HepG2 (cell line): ENCODE results near the gene PFDN1. TPM values are rescaled to one million over a fixed set of nuclear protein-coding genes. Genes with fewer than 3 reads are reported as not detected.

Experiments used
- ATAC-seq: fragments of 200-7000 bp; cut with Tn5 transposase; 3 replicates; pipeline ENCODE4 v1.9.1; 2020; ENCODE audit warnings: mild to moderate bottlenecking, moderate library complexity
- BruUV-seq: library from RNA; stranded (reverse); fragments of 400-500 nt; replicated peaks from 2 replicates; lab custom pipeline; 2021; lab: Mats Ljungman, UMichigan
- CTCF ChIA-PET: fragments of 300-600 bp; formaldehyde crosslinking; extraction: SDS; loops from one replicate; lab custom pipeline; 2021; ENCODE audit warnings: low total read pairs, inconsistent platforms, low intra/inter-chr PET ratio; lab: Yijun Ruan, JAX
- POLR2A ChIA-PET: fragments of 350-600 bp; sonication (Branson Sonifier 250); formaldehyde crosslinking; loops from one replicate; lab custom pipeline; 2020; ENCODE audit warnings: antibody characterized with exemption, inconsistent platforms; lab: Yijun Ruan, JAX
- DNase-seq: peaks from one replicate; pipeline ENCODE4 v3.0.0-alpha.2; 2015; ENCODE audit warnings: low spot score
- FAIRE-seq: peaks from 3 replicates; lab custom pipeline; 2011; peaks lifted over from hg19 to GRCh38; lab: Jason Lieb, UNC
- H2AFZ ChIP-seq: one replicate; pipeline ENCODE4 v1.6.1; 2011; ENCODE audit warnings: low read length, inconsistent platforms
- H3K27ac ChIP-seq: fragments of 300-600 bp; 3 replicates; pipeline ENCODE4 v1.8.0; 2011; ENCODE audit warnings: mixed run types, mild to moderate bottlenecking, mixed read lengths, low read length, inconsistent platforms; ENCODE audit not compliant: insufficient read depth; ENCODE audit errors: extremely low read length
- H3K27me3 ChIP-seq, 2 experiments: fragments of 200-600 bp in 1 of 2; 2 replicates in 1 of 2; 3 replicates in 1 of 2; pipeline versions ENCODE4 v1.6.0 to v1.8.0; 2011; ENCODE audit warnings: low read length in 2 of 2, mild to moderate bottlenecking in 2 of 2, moderate library complexity in 2 of 2, inconsistent platforms in 1 of 2; ENCODE audit not compliant: insufficient read depth in 2 of 2, control insufficient read depth in 1 of 2
- H3K36me3 ChIP-seq, 2 experiments: fragments of 200-600 bp in 1 of 2; replicated peaks in 1 of 2; 2 replicates in 1 of 2; 3 replicates in 1 of 2; pipeline versions ENCODE4 v1.5.1 to v1.8.0; 2011; ENCODE audit warnings: low read length in 2 of 2, inconsistent platforms in 1 of 2; ENCODE audit not compliant: insufficient read depth in 2 of 2, control insufficient read depth in 1 of 2
- H3K4me1 ChIP-seq: 2 replicates; pipeline ENCODE4 v1.5.1; 2012; ENCODE audit warnings: low read length, inconsistent platforms; ENCODE audit not compliant: insufficient read depth
- H3K4me2 ChIP-seq: 2 replicates; pipeline ENCODE4 v1.6.0; 2011; ENCODE audit warnings: low read depth, low read length, inconsistent platforms
- H3K4me3 ChIP-seq, 3 experiments: fragments of 200-600 bp in 1 of 3; sonication (generic), shearing (Covaris generic) in 1 of 3; replicated peaks in 1 of 3; 2 replicates each; pipeline ENCODE4 v1.5.1; 2011 to 2016; ENCODE audit warnings: low read length in 3 of 3, inconsistent platforms in 2 of 3, low read depth in 2 of 3, mild to moderate bottlenecking in 2 of 3, control low read depth in 1 of 3, mixed read lengths in 1 of 3; ENCODE audit not compliant: insufficient read depth in 1 of 3
- H3K79me2 ChIP-seq: one replicate; pipeline ENCODE4 v1.6.1; 2011; ENCODE audit warnings: low read length, inconsistent platforms; ENCODE audit not compliant: insufficient read depth
- H3K9ac ChIP-seq: 2 replicates; pipeline ENCODE4 v1.6.0; 2011; ENCODE audit warnings: mild to moderate bottlenecking, low read depth, low read length, inconsistent platforms; ENCODE audit not compliant: insufficient read depth
- H3K9me3 ChIP-seq: 2 replicates; pipeline ENCODE4 v1.5.1; 2012; ENCODE audit warnings: mild to moderate bottlenecking, low read length
- H4K20me1 ChIP-seq: 2 replicates; pipeline ENCODE4 v1.6.0; 2011; ENCODE audit warnings: inconsistent platforms, mild to moderate bottlenecking, low read length, moderate library complexity; ENCODE audit not compliant: insufficient read depth
- ARNTL ChIP-seq: sonication (generic); formaldehyde crosslinking; IDR thresholded peaks from 2 replicates; pipeline ENCODE4 v1.4.0; 2020; ENCODE audit warnings: mild to moderate bottlenecking, missing genetic modification reagents
- ELF3 ChIP-seq: IDR thresholded peaks from 2 replicates; pipeline ENCODE4 v1.6.1; 2016; ENCODE audit warnings: missing genetic modification reagents, missing compliant biosample characterization
- GFI1 ChIP-seq: sonication (generic); formaldehyde crosslinking; IDR thresholded peaks from 2 replicates; pipeline ENCODE4 v1.5.0; 2020; ENCODE audit warnings: missing genetic modification reagents, mild to moderate bottlenecking, borderline replicate concordance
- NRL ChIP-seq: sonication (generic); formaldehyde crosslinking; IDR thresholded peaks from 2 replicates; pipeline ENCODE4 v1.5.0; 2020; ENCODE audit warnings: missing genetic modification reagents, mild to moderate bottlenecking, moderate library complexity, borderline replicate concordance
- SP1 ChIP-seq, 2 experiments: fragments of 450-650 bp in 1 of 2; sonication (generic) in 1 of 2; formaldehyde crosslinking in 1 of 2; IDR thresholded peaks; 2 replicates each; pipeline versions ENCODE4 v1.4.0 to v1.6.1; 2016 to 2020; ENCODE audit warnings: missing genetic modification reagents in 1 of 2
- ZNF30 ChIP-seq: sonication (generic); formaldehyde crosslinking; IDR thresholded peaks from 2 replicates; pipeline ENCODE4 v1.5.0; 2020; ENCODE audit warnings: mild to moderate bottlenecking, missing genetic modification reagents
- ZNF317 ChIP-seq: sonication (generic); formaldehyde crosslinking; IDR thresholded peaks from 2 replicates; pipeline ENCODE4 v1.5.0; 2020; ENCODE audit warnings: mild to moderate bottlenecking, missing genetic modification reagents
- ZNF510 ChIP-seq: sonication (generic); formaldehyde crosslinking; IDR thresholded peaks from 2 replicates; pipeline ENCODE4 v1.4.0; 2020; ENCODE audit warnings: low read depth, mild to moderate bottlenecking, missing genetic modification reagents
- ZNF564 ChIP-seq: sonication (generic); formaldehyde crosslinking; IDR thresholded peaks from 2 replicates; pipeline ENCODE4 v1.8.1; 2023; ENCODE audit warnings: mild to moderate bottlenecking, missing genetic modification reagents
- ZNF644 ChIP-seq: IDR thresholded peaks from 2 replicates; pipeline ENCODE4 v1.6.1; 2016; ENCODE audit warnings: low read depth
- ZNF782 ChIP-seq: sonication (generic); formaldehyde crosslinking; IDR thresholded peaks from 2 replicates; pipeline ENCODE4 v1.4.0; 2020; ENCODE audit warnings: missing genetic modification reagents, mild to moderate bottlenecking, borderline replicate concordance
- WGBS: methylation state at CpG from one replicate; pipeline ENCODE4 v1.1.6; 2017; ENCODE audit warnings: low lambda C conversion rate; 5-methylcytosine and 5-hydroxymethylcytosine counted together
- in situ Hi-C: cut with HindIII; loops from 2 replicates; pipeline ENCODE4 v1.10.0; 2017; ENCODE audit warnings: low pct_unique_long_range_greater_than_20kb; ENCODE audit not compliant: extremely low pct_ligation_motif_present
- intact Hi-C: fragments of 100-400 bp; cut with micrococcal nuclease; formaldehyde crosslinking; loops from one replicate; pipeline ENCODE4 v1.10.0; 2022; ENCODE audit not compliant: unreplicated experiment
- polyA plus RNA-seq, 8 experiments: library from polyadenylated mRNA; depleted of rRNA in 3 of 8; stranded (reverse) in 7 of 8; unstranded in 1 of 8; fragments of >200 nt; fragmentation: Illumina TruSeq in 4 of 8; extraction: Trizol in 4 of 8; gene quantifications; 2 replicates each; pipeline versions ENCODE4 v1.2.1 to v1.2.3, GENCODE V29; 2011 to 2016; ENCODE audit warnings: low read depth in 4 of 8, missing spikeins in 1 of 8, mixed read lengths in 1 of 8; ENCODE audit not compliant: insufficient read depth in 1 of 8
- total RNA-seq, 5 experiments: library from RNA; depleted of rRNA; stranded (reverse); fragments of >200 nt; fragmentation: Illumina TruSeq; extraction: Trizol; gene quantifications; 2 replicates each; pipeline ENCODE4 v1.2.3, GENCODE V29; 2016; ENCODE audit warnings: low read depth in 1 of 5
- TF ChIP-seq, protein P1 (sequence below): sonication (generic); formaldehyde crosslinking; IDR thresholded peaks from 2 replicates; pipeline ENCODE4 v1.4.0; 2020; ENCODE audit warnings: mild to moderate bottlenecking, low read depth, missing genetic modification reagents
- TF ChIP-seq, protein P2 (sequence below): sonication (generic); formaldehyde crosslinking; IDR thresholded peaks from 2 replicates; pipeline ENCODE4 v1.4.0; 2020; ENCODE audit warnings: mild to moderate bottlenecking, missing genetic modification reagents
- TF ChIP-seq, protein P3 (sequence below): sonication (generic); formaldehyde crosslinking; IDR thresholded peaks from 2 replicates; pipeline ENCODE4 v1.4.0; 2020; ENCODE audit warnings: missing genetic modification reagents, borderline replicate concordance

The PFDN1 gene
- total and polyA plus RNA-seq, 2 of the 13 experiments (the other 11 are each of a cell fraction or from before 2014, with no cell fraction given) = 67.2 to 70.8 TPM

DNA sequence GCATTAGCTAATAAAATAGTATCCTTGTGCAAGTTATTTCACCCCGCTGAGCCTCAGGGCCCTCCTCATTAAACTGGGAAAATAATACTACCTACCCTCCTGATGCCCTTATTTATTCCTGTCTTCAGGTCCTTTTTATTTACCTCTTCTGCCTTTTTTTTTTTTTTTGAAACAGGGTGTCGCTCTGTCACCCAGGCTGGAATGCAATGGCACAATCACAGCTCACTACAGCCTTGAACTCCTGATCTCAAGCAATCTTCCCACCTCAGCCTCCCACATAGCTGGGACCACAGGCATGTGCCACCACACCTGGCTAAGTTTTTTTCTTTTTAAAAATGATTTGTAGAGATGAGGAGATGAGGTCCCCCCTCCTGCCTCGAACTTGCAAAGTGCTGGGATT is 22.6 kb upstream of the PFDN1 start (continued):
- TF ChIP-seq ELF3 = no peak
- TF ChIP-seq ZNF782 (CRISPR knock-in tag) = no peak
- TF ChIP-seq ZNF564 (CRISPR knock-in tag) = no peak
- TF ChIP-seq, protein P1, sequence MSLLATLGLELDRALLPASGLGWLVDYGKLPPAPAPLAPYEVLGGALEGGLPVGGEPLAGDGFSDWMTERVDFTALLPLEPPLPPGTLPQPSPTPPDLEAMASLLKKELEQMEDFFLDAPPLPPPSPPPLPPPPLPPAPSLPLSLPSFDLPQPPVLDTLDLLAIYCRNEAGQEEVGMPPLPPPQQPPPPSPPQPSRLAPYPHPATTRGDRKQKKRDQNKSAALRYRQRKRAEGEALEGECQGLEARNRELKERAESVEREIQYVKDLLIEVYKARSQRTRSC (CRISPR knock-in tag) = no peak
- TF ChIP-seq GFI1 (CRISPR knock-in tag) = peak; percentile 74

DNA sequence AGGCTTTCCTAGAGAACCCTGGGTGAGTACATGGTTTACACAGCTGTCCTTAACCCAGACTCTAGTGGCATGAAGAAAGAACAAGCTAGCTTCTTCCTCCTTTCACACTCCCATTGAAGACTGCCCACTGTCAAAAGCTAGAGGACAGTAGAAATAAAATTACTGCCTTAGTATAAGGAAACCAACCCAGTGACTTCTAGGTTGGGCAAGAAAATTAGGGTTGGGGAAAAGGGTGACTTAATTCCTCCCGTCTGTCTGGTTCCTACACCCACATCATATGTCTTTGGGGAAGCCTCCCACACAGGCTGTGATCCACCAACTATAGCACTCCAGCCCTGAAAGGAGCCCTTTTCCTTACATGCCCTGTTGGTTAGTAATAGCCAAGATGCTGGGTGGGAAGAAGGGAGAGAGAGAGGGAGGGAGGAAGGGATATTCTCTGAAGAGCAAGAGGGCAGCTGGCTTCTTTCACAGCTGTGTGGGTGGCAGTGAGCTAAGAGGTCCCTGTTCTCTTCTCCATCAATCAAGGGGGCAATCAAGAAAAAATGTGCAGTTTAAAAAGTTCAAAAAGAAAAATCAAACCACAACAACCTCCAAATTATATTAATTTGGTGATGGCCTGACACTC is 21.8 kb upstream of the PFDN1 start:
- no peaks in the 10 kb centered on the region for H3K9me3 ChIP-seq
- ATAC-seq (no peak), DNase-seq (no peak), FAIRE-seq (no peak)
- ChIA-PET POLR2A (interaction anchor here (0.9 to 2.4 kb wide), 2 partner anchors 22 to 63 kb away, joined by 3 to 6 read pairs; partner anchors contain the start of gene HBEGF), CTCF (no interaction called here)
- H2AFZ ChIP-seq = no peak overlapping the region
- H3K4me2 ChIP-seq = peak overlapping the region; percentile 68
- in situ Hi-C loops (no loop called here), intact Hi-C loops (no loop called here)
- WGBS = 15% methylated on average over 1 of the region's 1 CpG
- H3K9ac ChIP-seq = no peak overlapping the region
- H3K79me2 ChIP-seq = no peaks in the 10 kb centered on the region
- H3K27ac ChIP-seq = no peak overlapping the region
- no peak overlapping the region for H3K4me3 ChIP-seq
- no peaks in the 10 kb centered on the region; a peak in 1 of 5 replicates for H3K27me3 ChIP-seq
- peaks cover 79% of the 10 kb centered on the region for H3K4me1 ChIP-seq
- TF ChIP-seq, protein P2, sequence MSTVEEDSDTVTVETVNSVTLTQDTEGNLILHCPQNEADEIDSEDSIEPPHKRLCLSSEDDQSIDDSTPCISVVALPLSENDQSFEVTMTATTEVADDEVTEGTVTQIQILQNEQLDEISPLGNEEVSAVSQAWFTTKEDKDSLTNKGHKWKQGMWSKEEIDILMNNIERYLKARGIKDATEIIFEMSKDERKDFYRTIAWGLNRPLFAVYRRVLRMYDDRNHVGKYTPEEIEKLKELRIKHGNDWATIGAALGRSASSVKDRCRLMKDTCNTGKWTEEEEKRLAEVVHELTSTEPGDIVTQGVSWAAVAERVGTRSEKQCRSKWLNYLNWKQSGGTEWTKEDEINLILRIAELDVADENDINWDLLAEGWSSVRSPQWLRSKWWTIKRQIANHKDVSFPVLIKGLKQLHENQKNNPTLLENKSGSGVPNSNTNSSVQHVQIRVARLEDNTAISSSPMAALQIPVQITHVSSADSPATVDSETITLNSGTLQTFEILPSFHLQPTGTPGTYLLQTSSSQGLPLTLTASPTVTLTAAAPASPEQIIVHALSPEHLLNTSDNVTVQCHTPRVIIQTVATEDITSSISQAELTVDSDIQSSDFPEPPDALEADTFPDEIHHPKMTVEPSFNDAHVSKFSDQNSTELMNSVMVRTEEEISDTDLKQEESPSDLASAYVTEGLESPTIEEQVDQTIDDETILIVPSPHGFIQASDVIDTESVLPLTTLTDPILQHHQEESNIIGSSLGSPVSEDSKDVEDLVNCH (CRISPR knock-in tag) = no peak
- TF ChIP-seq ZNF644 (CRISPR knock-in tag) = no peak
- TF ChIP-seq NRL = no peak
- no peak for TF ChIP-seq ZNF317 (CRISPR knock-in tag)
- no peak for TF ChIP-seq ZNF30 (CRISPR knock-in tag)
- no peak for TF ChIP-seq ARNTL (CRISPR knock-in tag)
- no peak for TF ChIP-seq ZNF510
- TF ChIP-seq, protein P3, sequence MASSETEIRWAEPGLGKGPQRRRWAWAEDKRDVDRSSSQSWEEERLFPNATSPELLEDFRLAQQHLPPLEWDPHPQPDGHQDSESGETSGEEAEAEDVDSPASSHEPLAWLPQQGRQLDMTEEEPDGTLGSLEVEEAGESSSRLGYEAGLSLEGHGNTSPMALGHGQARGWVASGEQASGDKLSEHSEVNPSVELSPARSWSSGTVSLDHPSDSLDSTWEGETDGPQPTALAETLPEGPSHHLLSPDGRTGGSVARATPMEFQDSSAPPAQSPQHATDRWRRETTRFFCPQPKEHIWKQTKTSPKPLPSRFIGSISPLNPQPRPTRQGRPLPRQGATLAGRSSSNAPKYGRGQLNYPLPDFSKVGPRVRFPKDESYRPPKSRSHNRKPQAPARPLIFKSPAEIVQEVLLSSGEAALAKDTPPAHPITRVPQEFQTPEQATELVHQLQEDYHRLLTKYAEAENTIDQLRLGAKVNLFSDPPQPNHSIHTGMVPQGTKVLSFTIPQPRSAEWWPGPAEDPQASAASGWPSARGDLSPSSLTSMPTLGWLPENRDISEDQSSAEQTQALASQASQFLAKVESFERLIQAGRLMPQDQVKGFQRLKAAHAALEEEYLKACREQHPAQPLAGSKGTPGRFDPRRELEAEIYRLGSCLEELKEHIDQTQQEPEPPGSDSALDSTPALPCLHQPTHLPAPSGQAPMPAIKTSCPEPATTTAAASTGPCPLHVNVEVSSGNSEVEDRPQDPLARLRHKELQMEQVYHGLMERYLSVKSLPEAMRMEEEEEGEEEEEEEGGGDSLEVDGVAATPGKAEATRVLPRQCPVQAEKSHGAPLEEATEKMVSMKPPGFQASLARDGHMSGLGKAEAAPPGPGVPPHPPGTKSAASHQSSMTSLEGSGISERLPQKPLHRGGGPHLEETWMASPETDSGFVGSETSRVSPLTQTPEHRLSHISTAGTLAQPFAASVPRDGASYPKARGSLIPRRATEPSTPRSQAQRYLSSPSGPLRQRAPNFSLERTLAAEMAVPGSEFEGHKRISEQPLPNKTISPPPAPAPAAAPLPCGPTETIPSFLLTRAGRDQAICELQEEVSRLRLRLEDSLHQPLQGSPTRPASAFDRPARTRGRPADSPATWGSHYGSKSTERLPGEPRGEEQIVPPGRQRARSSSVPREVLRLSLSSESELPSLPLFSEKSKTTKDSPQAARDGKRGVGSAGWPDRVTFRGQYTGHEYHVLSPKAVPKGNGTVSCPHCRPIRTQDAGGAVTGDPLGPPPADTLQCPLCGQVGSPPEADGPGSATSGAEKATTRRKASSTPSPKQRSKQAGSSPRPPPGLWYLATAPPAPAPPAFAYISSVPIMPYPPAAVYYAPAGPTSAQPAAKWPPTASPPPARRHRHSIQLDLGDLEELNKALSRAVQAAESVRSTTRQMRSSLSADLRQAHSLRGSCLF (CRISPR knock-in tag) = no peak
- TF ChIP-seq SP1 (IDR thresholded peaks at IDR 0.05) = no peak
- no peak for TF ChIP-seq SP1 (CRISPR knock-in tag; IDR thresholded peaks at IDR 0.05)
- H4K20me1 ChIP-seq = no peaks in the 10 kb centered on the region
- no peaks in the 10 kb centered on the region for H3K36me3 ChIP-seq
- no TSS peak for BruUV-seq
